Measurements from ENCODE around the gene LDB3.

DNA sequence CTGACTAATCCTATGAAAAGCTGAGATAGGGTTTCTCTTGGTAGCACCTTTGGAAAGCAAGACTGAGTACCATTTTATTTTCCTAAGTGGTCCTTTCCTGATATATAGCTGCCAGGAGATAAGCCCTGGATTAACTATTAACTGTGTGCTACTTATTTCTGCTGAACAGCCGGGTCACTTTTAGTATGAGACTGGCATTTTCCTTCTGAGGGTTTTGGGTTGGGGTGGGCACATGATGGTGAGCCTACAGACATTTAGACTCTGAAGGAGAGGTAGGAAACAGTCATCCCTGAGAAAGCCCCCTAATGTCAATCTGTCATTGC is 58.3 kb downstream of the LDB3 start:
- TF ChIP-seq, protein P1, sequence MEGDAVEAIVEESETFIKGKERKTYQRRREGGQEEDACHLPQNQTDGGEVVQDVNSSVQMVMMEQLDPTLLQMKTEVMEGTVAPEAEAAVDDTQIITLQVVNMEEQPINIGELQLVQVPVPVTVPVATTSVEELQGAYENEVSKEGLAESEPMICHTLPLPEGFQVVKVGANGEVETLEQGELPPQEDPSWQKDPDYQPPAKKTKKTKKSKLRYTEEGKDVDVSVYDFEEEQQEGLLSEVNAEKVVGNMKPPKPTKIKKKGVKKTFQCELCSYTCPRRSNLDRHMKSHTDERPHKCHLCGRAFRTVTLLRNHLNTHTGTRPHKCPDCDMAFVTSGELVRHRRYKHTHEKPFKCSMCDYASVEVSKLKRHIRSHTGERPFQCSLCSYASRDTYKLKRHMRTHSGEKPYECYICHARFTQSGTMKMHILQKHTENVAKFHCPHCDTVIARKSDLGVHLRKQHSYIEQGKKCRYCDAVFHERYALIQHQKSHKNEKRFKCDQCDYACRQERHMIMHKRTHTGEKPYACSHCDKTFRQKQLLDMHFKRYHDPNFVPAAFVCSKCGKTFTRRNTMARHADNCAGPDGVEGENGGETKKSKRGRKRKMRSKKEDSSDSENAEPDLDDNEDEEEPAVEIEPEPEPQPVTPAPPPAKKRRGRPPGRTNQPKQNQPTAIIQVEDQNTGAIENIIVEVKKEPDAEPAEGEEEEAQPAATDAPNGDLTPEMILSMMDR (IDR thresholded peaks at IDR 0.05) = no peak
- TF ChIP-seq POLR2A (IDR thresholded peaks at IDR 0.05) = no peak
